Measurements from ENCODE around the gene MYBPC2. TPM values are rescaled to one million over a fixed set of nuclear protein-coding genes. Genes with fewer than 3 reads are reported as not detected.
A peak's percentile ranks its signal among the peaks of the same experiment; 100 is the strongest.

Gene MYBPC2
- total RNA-seq, 6 experiments from 2014 or later, result 0.12 to 0.56 (median 0.30) TPM; not detected in 3

DNA sequence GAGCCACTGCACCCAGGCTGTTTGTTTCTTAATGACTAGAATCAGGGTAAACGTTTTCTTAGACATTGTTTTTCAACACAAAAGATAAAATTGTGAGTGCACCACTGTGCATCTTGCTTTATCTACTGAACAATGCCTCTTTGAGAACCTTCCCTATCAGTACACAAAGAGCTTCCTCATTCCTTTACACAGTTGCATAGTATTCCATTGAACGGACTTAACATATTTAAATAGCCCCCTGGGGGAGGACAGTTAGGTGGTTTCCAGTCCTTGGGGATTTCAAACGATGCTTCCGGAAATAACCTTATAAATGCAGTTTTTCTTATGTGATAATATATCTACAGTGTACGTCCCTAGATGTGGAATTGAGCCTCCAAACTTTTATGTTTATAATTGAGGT, 39.9 kb upstream of the MYBPC2 start:
- TF ChIP-seq POLR2A (IDR thresholded peaks at IDR 0.05), result no peak
- TF ChIP-seq CTCF (IDR thresholded peaks at IDR 0.05), result no peak
- no peak overlapping the region for H3K27ac ChIP-seq
- WGBS (ENCODE audit: insufficient coverage, low coverage, low lambda C conversion rate, missing lambda C conversion rate), result 94% methylated on average over 5 of the region's 5 CpGs
- H3K4me3 ChIP-seq, result no peak overlapping the region
- H3K4me1 ChIP-seq, result no peaks in the 10 kb centered on the region
- intact Hi-C loops (cut with DNase I), result no loop called here
- DNase-seq (no peak), ATAC-seq (no peak)
- no peaks in the 10 kb centered on the region for H3K9me3 ChIP-seq
- no peaks in the 10 kb centered on the region for H3K27me3 ChIP-seq
- no peaks in the 10 kb centered on the region for H3K36me3 ChIP-seq

- Histone ChIP-seq H3K4me3 (no peak overlapping the region), H3K36me3 (no peaks in the 10 kb centered on the region), H3K27me3 (no peaks in the 10 kb centered on the region), H3K27ac (no peak overlapping the region), H3K9me3 (no peaks in the 10 kb centered on the region), H3K4me1 (no peaks in the 10 kb centered on the region)
- ATAC-seq (no peak), DNase-seq (no peak)
- intact Hi-C loops (cut with DNase I), result no loop called here
- WGBS (ENCODE audit: insufficient coverage, low coverage, low lambda C conversion rate, missing lambda C conversion rate), result 100% methylated on average over 2 of the region's 4 CpGs
- no peak for TF ChIP-seq CTCF (IDR thresholded peaks at IDR 0.05)
- no peak for TF ChIP-seq POLR2A (IDR thresholded peaks at IDR 0.05)
Measured at GRCh38 chr19:50393589-50393988, 39.1 kb upstream of the MYBPC2 start.

GRCh38 chr19:50394017-50394416, 38.7 kb upstream of the MYBPC2 start:
- intact Hi-C loops (cut with DNase I), result no loop called here
- no peaks in the 10 kb centered on the region for H3K36me3 ChIP-seq
- TF ChIP-seq POLR2A (IDR thresholded peaks at IDR 0.05), result no peak
- TF ChIP-seq CTCF (IDR thresholded peaks at IDR 0.05), result no peak
- no peak for DNase-seq
- no peaks in the 10 kb centered on the region for H3K9me3 ChIP-seq
- no peaks in the 10 kb centered on the region for H3K27me3 ChIP-seq
- H3K4me1 ChIP-seq, result no peaks in the 10 kb centered on the region
- H3K4me3 ChIP-seq, result no peak overlapping the region
- WGBS (ENCODE audit: insufficient coverage, low coverage, low lambda C conversion rate, missing lambda C conversion rate), result 100% methylated on average over 3 of the region's 9 CpGs
- no peak overlapping the region for H3K27ac ChIP-seq
- no peak for ATAC-seq

- no peaks in the 10 kb centered on the region for H3K4me1 ChIP-seq
- no peaks in the 10 kb centered on the region for H3K36me3 ChIP-seq
- ATAC-seq, result peak in 2 of 4 donors; percentile 6 to 30
- H3K27ac ChIP-seq, result no peak overlapping the region
- H3K27me3 ChIP-seq, result no peaks in the 10 kb centered on the region
- TF ChIP-seq CTCF (IDR thresholded peaks at IDR 0.05), result no peak
- no peak for TF ChIP-seq POLR2A (IDR thresholded peaks at IDR 0.05)
- no peak for DNase-seq
- H3K4me3 ChIP-seq, result no peak overlapping the region
- no peaks in the 10 kb centered on the region for H3K9me3 ChIP-seq
- intact Hi-C loops (cut with DNase I), result no loop called here
- WGBS (ENCODE audit: insufficient coverage, low coverage, low lambda C conversion rate, missing lambda C conversion rate), result 0% methylated on average over 1 of the region's 13 CpGs
Measured at GRCh38 chr19:50398675-50399367, 33.9 kb upstream of the MYBPC2 start.

All from right lobe of liver (tissue), 6 donors.